GM19099 (cell line): Measurements from ENCODE around the gene ZFTA.

Experiments
- POLR2A ChIP-seq: IDR thresholded peaks from 3 replicates; pipeline ENCODE4 v1.6.1; 2011; ENCODE audit warnings: low read depth; ENCODE audit not compliant: insufficient read length; ENCODE audit errors: extremely low read depth

Gene ZFTA

GRCh38 chr11:63764679-63765647, 3.6 kb downstream of the ZFTA start:
- no peak for TF ChIP-seq POLR2A

DNA sequence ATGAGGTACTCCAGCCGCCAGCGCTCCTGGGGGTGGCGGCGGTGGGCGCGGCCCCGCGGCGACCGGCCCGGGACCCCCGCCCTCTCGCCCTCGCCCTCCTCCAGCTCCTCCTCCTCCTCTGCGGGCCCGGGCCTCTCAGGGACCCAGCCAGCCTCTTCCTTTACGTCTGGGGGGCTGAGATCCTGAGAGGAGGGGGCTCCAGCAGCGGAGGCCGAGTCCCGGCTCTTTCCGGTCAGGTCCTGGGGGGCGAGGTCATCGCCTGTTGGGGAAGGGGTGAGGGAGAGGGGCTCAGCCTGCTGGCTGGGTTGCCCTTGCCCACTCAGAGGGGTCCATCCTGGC, 4.3 kb downstream of the ZFTA start:
- TF ChIP-seq POLR2A = no peak

DNA sequence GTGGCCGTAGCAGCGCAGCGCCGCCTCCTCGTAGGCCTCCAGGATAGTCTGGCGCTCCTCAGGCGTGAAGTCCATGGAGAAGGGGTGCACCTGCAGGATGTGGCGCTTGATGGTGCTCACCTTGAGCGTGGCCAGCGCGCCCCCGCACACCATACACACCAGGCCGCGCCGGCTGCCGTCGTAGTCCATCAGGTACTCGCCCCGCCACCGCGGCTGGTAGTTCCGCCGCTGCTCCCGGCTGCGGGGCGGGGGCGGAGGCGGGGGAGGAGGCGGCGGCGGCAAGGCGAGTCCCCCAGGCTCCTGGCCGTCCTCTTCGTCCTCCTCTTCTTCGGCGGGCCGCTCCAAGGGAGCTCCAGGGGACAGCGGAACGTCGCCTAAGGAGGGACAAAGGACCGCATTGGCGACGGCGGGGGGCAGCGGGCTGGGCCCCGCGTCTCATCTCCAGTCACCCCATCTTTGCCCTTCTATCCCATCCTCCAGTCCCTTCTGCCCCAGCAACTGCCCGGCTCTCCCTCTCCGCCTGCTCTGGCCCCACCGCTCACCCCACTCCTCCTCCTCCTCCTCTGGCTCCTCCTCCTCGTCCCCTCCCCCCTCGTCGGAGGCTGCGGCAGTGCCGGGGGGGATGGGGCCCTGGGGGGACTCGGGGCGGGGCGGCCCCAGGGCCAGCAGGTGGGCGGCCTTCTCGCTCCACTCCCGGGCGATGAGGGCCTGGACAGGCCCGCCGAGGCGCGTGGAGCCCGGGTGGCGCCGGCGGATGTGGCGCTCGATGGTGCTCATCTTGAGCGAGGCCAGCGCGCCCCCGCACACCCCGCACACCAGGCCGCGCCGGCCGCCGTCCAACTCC, 4.9 kb downstream of the ZFTA start:
- no peak for TF ChIP-seq POLR2A

GRCh38 chr11:63762654-63763495, 5.7 kb downstream of the ZFTA start:
- no peak for TF ChIP-seq POLR2A

GRCh38 chr11:63761931-63762653, 6.5 kb downstream of the ZFTA start:
- TF ChIP-seq POLR2A = no peak

DNA sequence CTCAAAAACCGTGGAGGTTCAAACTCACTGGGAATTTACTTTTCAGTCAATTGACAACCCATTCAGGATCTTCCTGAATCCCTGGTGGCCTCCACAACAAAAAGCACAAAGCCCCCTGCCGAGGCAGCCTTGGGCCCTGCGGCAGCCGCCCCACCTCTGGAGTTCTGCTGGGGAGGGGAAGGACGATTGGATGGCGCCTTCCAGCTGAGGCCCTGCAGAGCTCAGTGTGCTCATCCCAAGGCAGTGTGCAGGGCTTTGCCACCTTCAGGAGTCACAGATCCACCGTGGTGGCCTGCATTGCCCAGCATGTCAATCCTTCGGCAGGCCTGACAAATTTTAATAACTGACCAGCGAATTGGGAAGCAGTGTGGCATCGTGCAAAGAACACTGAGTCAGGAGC, 7.4 kb downstream of the ZFTA start:
- no peak for TF ChIP-seq POLR2A

DNA sequence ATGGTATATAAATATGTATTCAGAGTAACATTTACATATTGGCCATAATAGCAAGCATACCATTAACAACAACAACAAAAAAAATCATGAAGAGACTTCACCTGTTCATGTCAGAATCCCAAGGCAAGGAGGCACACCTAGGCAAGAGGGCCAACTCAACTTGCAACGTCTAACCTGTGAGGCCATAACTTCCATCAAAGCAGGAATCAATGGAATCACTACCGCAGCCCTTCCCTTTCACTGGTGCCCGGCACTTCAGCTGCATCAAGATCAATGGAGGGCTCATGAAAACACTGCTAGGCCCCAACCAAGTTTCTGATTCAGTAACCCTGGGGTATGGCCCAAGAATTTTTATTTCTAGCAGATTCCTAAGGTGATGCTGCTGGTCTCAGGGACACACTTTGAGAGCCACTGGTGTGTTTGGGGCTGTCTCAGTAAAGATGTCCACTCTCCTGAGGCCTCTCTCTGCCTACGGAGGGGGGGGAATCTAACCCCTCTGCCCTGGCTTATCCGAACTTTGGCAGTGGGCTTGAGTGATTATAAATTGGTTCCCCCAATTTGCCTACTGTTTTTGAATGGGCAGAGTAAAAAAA, 8.0 kb downstream of the ZFTA start:
- no peak for TF ChIP-seq POLR2A

DNA sequence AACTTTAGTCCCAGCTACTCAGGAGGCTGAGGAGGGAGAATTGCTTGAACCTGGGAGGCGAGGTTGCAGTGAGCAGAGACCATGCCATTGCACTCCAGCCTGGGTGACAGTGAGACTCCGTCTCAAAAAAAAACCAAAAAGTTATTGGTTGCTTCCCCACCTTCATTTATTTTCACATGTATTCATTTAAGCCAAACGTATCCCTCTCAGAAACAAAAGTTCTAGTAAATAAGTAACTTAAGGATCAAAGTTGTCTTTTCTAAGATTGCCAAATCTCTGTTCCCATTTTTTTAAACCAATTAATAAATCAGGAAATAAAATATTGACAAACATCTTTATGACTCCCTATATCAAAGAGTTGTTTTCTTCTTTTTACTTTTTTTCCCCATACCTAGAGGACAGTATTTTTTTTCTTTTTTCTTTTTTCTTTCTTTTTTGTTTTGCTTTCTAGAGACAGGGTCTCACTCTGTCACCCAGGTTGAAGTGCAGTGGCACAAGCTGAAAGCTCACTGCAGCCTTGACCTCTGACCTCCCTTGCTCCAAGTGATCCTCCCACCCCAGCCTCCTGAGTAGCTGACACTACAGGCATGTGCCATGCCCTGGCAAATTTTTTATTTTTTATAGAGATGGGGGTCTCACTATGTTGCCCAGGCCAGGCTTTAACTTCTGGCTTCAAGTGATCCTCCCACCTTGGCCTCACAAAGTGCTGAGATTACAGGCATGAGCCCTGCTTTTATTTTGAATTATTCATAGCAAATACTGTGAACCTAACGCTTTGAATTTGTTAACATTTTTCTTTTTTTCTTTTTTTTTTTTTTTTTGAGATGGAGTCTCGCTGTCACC, 11.4 kb downstream of the ZFTA start:
- no peak for TF ChIP-seq POLR2A

DNA sequence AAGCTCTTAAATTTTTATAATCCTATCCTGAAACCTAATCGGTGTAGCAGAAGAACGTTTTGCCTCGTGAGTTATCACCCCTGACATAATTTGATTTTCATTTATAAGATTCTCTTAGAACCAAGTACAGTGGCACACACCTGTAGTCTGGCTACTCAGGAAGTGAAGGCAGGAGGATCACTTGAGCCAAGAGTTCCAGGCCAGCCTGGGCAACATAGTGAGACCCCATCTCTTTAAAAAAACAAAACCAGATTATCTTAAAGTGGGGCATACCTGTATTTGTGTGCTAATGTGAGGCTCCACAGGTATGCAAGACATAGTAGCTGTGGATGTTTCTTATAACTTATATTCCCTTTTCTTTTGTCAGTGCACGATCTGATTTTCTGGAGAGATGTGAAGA, 19.0 kb downstream of the ZFTA start:
- no peak for TF ChIP-seq POLR2A

- no peak for TF ChIP-seq POLR2A
Observed at GRCh38 chr11:63747011-63747410, 21.6 kb downstream of the ZFTA start.

DNA sequence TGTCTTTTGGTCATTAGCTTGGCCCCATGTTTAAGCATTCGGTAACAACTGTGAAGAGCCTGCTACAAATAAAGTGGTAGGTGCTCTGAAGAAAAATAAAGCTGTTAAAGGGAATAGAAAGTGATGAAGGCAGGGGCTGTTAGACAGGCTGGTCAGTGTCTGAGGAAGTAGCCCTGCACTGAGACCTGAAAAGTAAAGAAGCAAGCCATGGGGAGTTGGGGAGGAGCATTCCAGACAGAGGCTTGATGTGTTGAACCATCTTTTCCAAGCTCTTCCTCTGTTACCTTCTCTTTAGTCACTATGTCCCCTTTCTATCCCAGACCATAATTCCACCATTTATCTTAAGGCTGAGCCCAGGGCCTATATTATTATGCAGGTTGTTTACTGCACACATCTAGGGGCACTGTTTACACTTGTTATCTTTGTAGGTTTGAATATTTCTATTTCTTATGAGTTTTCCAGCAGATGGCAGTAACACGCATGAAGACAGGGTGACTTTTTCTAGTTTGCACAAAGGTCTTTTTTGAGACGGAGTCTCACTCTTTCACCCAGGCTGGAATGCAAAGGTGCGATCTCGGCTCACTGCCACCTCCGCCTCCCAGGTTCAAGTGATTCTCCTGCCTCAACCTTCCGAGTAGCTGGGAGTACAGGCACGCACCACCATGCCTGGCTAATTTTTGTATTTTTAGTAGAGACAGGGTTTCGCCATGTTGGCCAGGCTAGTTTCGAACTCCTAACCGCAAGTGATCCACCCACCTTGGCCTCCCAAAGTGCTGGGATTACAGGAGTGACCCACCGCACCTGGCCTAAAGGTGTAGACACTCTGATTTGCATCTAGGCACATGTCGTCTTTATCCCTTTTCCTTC, 23.0 kb downstream of the ZFTA start:
- TF ChIP-seq POLR2A = no peak

- TF ChIP-seq POLR2A = no peak
Observed at GRCh38 chr11:63738720-63739360, 29.7 kb downstream of the ZFTA start.
